HepG2 (cell line): ENCODE data around the gene DHX30. TPM values are rescaled to one million over a fixed set of nuclear protein-coding genes. Genes with fewer than 3 reads are reported as not detected.

Experiments used
- ATAC-seq: fragments of 200-7000 bp; cut with Tn5 transposase; 3 replicates; pipeline ENCODE4 v1.9.1; 2020; ENCODE audit warnings: mild to moderate bottlenecking, moderate library complexity
- BruUV-seq: library from RNA; stranded (reverse); fragments of 400-500 nt; replicated peaks from 2 replicates; lab custom pipeline; 2021; lab: Mats Ljungman, UMichigan
- CTCF ChIA-PET: fragments of 300-600 bp; formaldehyde crosslinking; extraction: SDS; loops from one replicate; lab custom pipeline; 2021; ENCODE audit warnings: low total read pairs, inconsistent platforms, low intra/inter-chr PET ratio; lab: Yijun Ruan, JAX
- POLR2A ChIA-PET: fragments of 350-600 bp; sonication (Branson Sonifier 250); formaldehyde crosslinking; loops from one replicate; lab custom pipeline; 2020; ENCODE audit warnings: antibody characterized with exemption, inconsistent platforms; lab: Yijun Ruan, JAX
- DNase-seq: peaks from one replicate; pipeline ENCODE4 v3.0.0-alpha.2; 2015; ENCODE audit warnings: low spot score
- FAIRE-seq: peaks from 3 replicates; lab custom pipeline; 2011; peaks lifted over from hg19 to GRCh38; lab: Jason Lieb, UNC
- H2AFZ ChIP-seq: one replicate; pipeline ENCODE4 v1.6.1; 2011; ENCODE audit warnings: low read length, inconsistent platforms
- H3K27ac ChIP-seq: fragments of 300-600 bp; 3 replicates; pipeline ENCODE4 v1.8.0; 2011; ENCODE audit warnings: mixed run types, mild to moderate bottlenecking, mixed read lengths, low read length, inconsistent platforms; ENCODE audit not compliant: insufficient read depth; ENCODE audit errors: extremely low read length
- H3K27me3 ChIP-seq, 2 experiments: fragments of 200-600 bp in 1 of 2; 2 replicates in 1 of 2; 3 replicates in 1 of 2; pipeline versions ENCODE4 v1.6.0 to v1.8.0; 2011; ENCODE audit warnings: low read length in 2 of 2, mild to moderate bottlenecking in 2 of 2, moderate library complexity in 2 of 2, inconsistent platforms in 1 of 2; ENCODE audit not compliant: insufficient read depth in 2 of 2, control insufficient read depth in 1 of 2
- H3K36me3 ChIP-seq, 2 experiments: fragments of 200-600 bp in 1 of 2; replicated peaks in 1 of 2; 2 replicates in 1 of 2; 3 replicates in 1 of 2; pipeline versions ENCODE4 v1.5.1 to v1.8.0; 2011; ENCODE audit warnings: low read length in 2 of 2, inconsistent platforms in 1 of 2; ENCODE audit not compliant: insufficient read depth in 2 of 2, control insufficient read depth in 1 of 2
- H3K4me1 ChIP-seq: 2 replicates; pipeline ENCODE4 v1.5.1; 2012; ENCODE audit warnings: low read length, inconsistent platforms; ENCODE audit not compliant: insufficient read depth
- H3K4me2 ChIP-seq: 2 replicates; pipeline ENCODE4 v1.6.0; 2011; ENCODE audit warnings: low read depth, low read length, inconsistent platforms
- H3K4me3 ChIP-seq, 3 experiments: fragments of 200-600 bp in 1 of 3; sonication (generic), shearing (Covaris generic) in 1 of 3; replicated peaks in 1 of 3; 2 replicates each; pipeline ENCODE4 v1.5.1; 2011 to 2016; ENCODE audit warnings: low read length in 3 of 3, inconsistent platforms in 2 of 3, low read depth in 2 of 3, mild to moderate bottlenecking in 2 of 3, control low read depth in 1 of 3, mixed read lengths in 1 of 3; ENCODE audit not compliant: insufficient read depth in 1 of 3
- H3K79me2 ChIP-seq: one replicate; pipeline ENCODE4 v1.6.1; 2011; ENCODE audit warnings: low read length, inconsistent platforms; ENCODE audit not compliant: insufficient read depth
- H3K9ac ChIP-seq: 2 replicates; pipeline ENCODE4 v1.6.0; 2011; ENCODE audit warnings: mild to moderate bottlenecking, low read depth, low read length, inconsistent platforms; ENCODE audit not compliant: insufficient read depth
- H3K9me3 ChIP-seq: 2 replicates; pipeline ENCODE4 v1.5.1; 2012; ENCODE audit warnings: mild to moderate bottlenecking, low read length
- H4K20me1 ChIP-seq: 2 replicates; pipeline ENCODE4 v1.6.0; 2011; ENCODE audit warnings: inconsistent platforms, mild to moderate bottlenecking, low read length, moderate library complexity; ENCODE audit not compliant: insufficient read depth
- HNF4G ChIP-seq, 2 experiments: sonication (generic) in 1 of 2; formaldehyde crosslinking in 1 of 2; IDR thresholded peaks; 2 replicates each; pipeline versions ENCODE4 v1.4.0 to v1.6.1; 2011 to 2020; ENCODE audit warnings: borderline replicate concordance in 2 of 2, low read depth in 2 of 2, mild to moderate bottlenecking in 2 of 2, low read length in 1 of 2, missing genetic modification reagents in 1 of 2, moderate library complexity in 1 of 2
- KLF11 ChIP-seq: IDR thresholded peaks from 2 replicates; pipeline ENCODE4 v1.6.1; 2016; ENCODE audit warnings: missing compliant biosample characterization
- PBX3 ChIP-seq: sonication (generic); formaldehyde crosslinking; IDR thresholded peaks from 2 replicates; pipeline ENCODE4 v1.8.1; 2023; ENCODE audit warnings: missing genetic modification reagents, inconsistent platforms, borderline replicate concordance
- RFXANK ChIP-seq: IDR thresholded peaks from 2 replicates; pipeline ENCODE4 v1.6.1; 2016
- RXRA ChIP-seq: sonication (generic); formaldehyde crosslinking; IDR thresholded peaks from 2 replicates; pipeline ENCODE4 v1.5.1; 2020; ENCODE audit warnings: missing genetic modification reagents
- STAG1 ChIP-seq: sonication (generic); formaldehyde crosslinking; IDR thresholded peaks from 2 replicates; pipeline ENCODE4 v1.4.0; 2020; ENCODE audit warnings: missing genetic modification reagents
- ZNF382 ChIP-seq: sonication (generic); formaldehyde crosslinking; IDR thresholded peaks from 2 replicates; pipeline ENCODE4 v1.5.0; 2020; ENCODE audit warnings: missing genetic modification reagents, mild to moderate bottlenecking, borderline replicate concordance
- ZNF598 ChIP-seq: sonication (generic); formaldehyde crosslinking; IDR thresholded peaks from 2 replicates; pipeline ENCODE4 v1.5.1; 2020; ENCODE audit warnings: mild to moderate bottlenecking, missing genetic modification reagents, borderline replicate concordance
- ZNF800 ChIP-seq: sonication (generic); formaldehyde crosslinking; IDR thresholded peaks from 2 replicates; pipeline ENCODE4 v1.4.0; 2020; ENCODE audit warnings: missing genetic modification reagents
- WGBS: methylation state at CpG from one replicate; pipeline ENCODE4 v1.1.6; 2017; ENCODE audit warnings: low lambda C conversion rate; 5-methylcytosine and 5-hydroxymethylcytosine counted together
- in situ Hi-C: cut with HindIII; loops from 2 replicates; pipeline ENCODE4 v1.10.0; 2017; ENCODE audit warnings: low pct_unique_long_range_greater_than_20kb; ENCODE audit not compliant: extremely low pct_ligation_motif_present
- intact Hi-C: fragments of 100-400 bp; cut with micrococcal nuclease; formaldehyde crosslinking; loops from one replicate; pipeline ENCODE4 v1.10.0; 2022; ENCODE audit not compliant: unreplicated experiment
- polyA plus RNA-seq, 8 experiments: library from polyadenylated mRNA; depleted of rRNA in 3 of 8; stranded (reverse) in 7 of 8; unstranded in 1 of 8; fragments of >200 nt; fragmentation: Illumina TruSeq in 4 of 8; extraction: Trizol in 4 of 8; gene quantifications; 2 replicates each; pipeline versions ENCODE4 v1.2.1 to v1.2.3, GENCODE V29; 2011 to 2016; ENCODE audit warnings: low read depth in 4 of 8, missing spikeins in 1 of 8, mixed read lengths in 1 of 8; ENCODE audit not compliant: insufficient read depth in 1 of 8
- total RNA-seq, 5 experiments: library from RNA; depleted of rRNA; stranded (reverse); fragments of >200 nt; fragmentation: Illumina TruSeq; extraction: Trizol; gene quantifications; 2 replicates each; pipeline ENCODE4 v1.2.3, GENCODE V29; 2016; ENCODE audit warnings: low read depth in 1 of 5

Gene DHX30
- total and polyA plus RNA-seq, 2 of the 13 experiments (the other 11 are each of a cell fraction or from before 2014, with no cell fraction given): 30.6 to 59.4 TPM

- DNase-seq (no peak), ATAC-seq (no peak), FAIRE-seq (no peak)
- intact Hi-C loops (no loop called here), in situ Hi-C loops (no loop called here)
- H3K4me3 ChIP-seq: no peak overlapping the region
- H3K36me3 ChIP-seq: peaks cover 25 to 78% of the 10 kb centered on the region in 2 experiments
- no peak overlapping the region for H3K4me2 ChIP-seq
- BruUV-seq: no TSS peak
- no peaks in the 10 kb centered on the region for H3K79me2 ChIP-seq
- H3K9ac ChIP-seq: no peak overlapping the region
- POLR2A ChIA-PET: no interaction called here
- no peaks in the 10 kb centered on the region for H3K27me3 ChIP-seq
- 100% methylated on average over 2 of the region's 2 CpGs for WGBS
- H3K4me1 ChIP-seq: no peaks in the 10 kb centered on the region
- H2AFZ ChIP-seq: no peak overlapping the region
- CTCF ChIA-PET: no interaction called here
- H4K20me1 ChIP-seq: no peaks in the 10 kb centered on the region
- no peaks in the 10 kb centered on the region for H3K9me3 ChIP-seq
- TF ChIP-seq STAG1 (CRISPR knock-in tag) (no peak), RXRA (CRISPR knock-in tag) (no peak), ZNF800 (CRISPR knock-in tag) (no peak), RFXANK (CRISPR knock-in tag) (no peak), HNF4G (IDR thresholded peaks at IDR 0.05; ENCODE audit: borderline replicate concordance, low read depth, low read length) (no peak), HNF4G (CRISPR knock-in tag; IDR thresholded peaks at IDR 0.05; ENCODE audit: borderline replicate concordance, low read depth) (no peak), ZNF382 (CRISPR knock-in tag) (no peak), PBX3 (no peak), KLF11 (CRISPR knock-in tag) (no peak), ZNF598 (CRISPR knock-in tag) (no peak)
- H3K27ac ChIP-seq: no peak overlapping the region
These were observed 68.5 kb downstream of the DHX30 start for GRCh38 chr3:47871389-47871788.
